Heart right ventricle (tissue), 16 donors: Measurements from ENCODE around the gene ITIH5. TPM values are rescaled to one million over a fixed set of nuclear protein-coding genes. Genes with fewer than 3 reads are reported as not detected.

ENCODE experiments used
- ATAC-seq, 8 donors: fragments of 200-7000 bp; cut with Tn5 transposase; one replicate each; pipeline ENCODE4 v1.9.1; 2020; ENCODE audit warnings: mild to moderate bottlenecking in 8 of 8, moderate library complexity in 8 of 8, moderate number of reproducible peaks in 1 of 8
- DNase-seq, 2 donors: peaks; one replicate each; pipeline ENCODE4 v3.0.0-alpha.2; 2020
- H3K27ac ChIP-seq, 10 donors: fragments of 200-600 bp; sonication (generic) in 2 of 10; one replicate each; pipeline versions ENCODE4 v1.5.0 to v1.8.0; 2020 to 2022; ENCODE audit warnings: mild to moderate bottlenecking in 3 of 10
- H3K27me3 ChIP-seq, 7 donors: fragments of 200-600 bp; one replicate each; pipeline ENCODE4 v1.8.0; 2021 to 2022; ENCODE audit warnings: mild to moderate bottlenecking in 2 of 7
- H3K36me3 ChIP-seq, 9 donors: fragments of 200-600 bp; sonication (generic) in 1 of 9; one replicate each; pipeline versions ENCODE4 v1.5.0 to v1.8.0; 2020 to 2022; ENCODE audit warnings: mild to moderate bottlenecking in 2 of 9
- H3K4me1 ChIP-seq, 9 donors: fragments of 200-600 bp; sonication (generic) in 1 of 9; one replicate each; pipeline versions ENCODE4 v1.5.0 to v1.8.0; 2020 to 2022; ENCODE audit warnings: mild to moderate bottlenecking in 4 of 9
- H3K4me3 ChIP-seq, 10 donors: fragments of 200-600 bp; sonication (generic) in 2 of 10; one replicate each; pipeline versions ENCODE4 v1.5.0 to v1.8.0; 2020 to 2022; ENCODE audit warnings: mild to moderate bottlenecking in 7 of 10, moderate library complexity in 2 of 10
- H3K9me3 ChIP-seq, 11 donors: fragments of 200-600 bp in 10 of 11; sonication (generic) in 2 of 11; one replicate each; pipeline versions ENCODE4 v1.5.0 to v1.8.0; 2013 to 2022; ENCODE audit warnings: mild to moderate bottlenecking in 2 of 11, control low read depth in 1 of 11, moderate library complexity in 1 of 11
- WGBS, 2 donors: extraction: QIAGEN DNeasy Blood & Tissue Kit; methylation state at CpG; one replicate each; pipeline ENCODE4 v1.1.7; 2013; ENCODE audit warnings: inconsistent platforms in 1 of 2; 5-methylcytosine and 5-hydroxymethylcytosine counted together
- intact Hi-C, 10 donors: fragments of 100-400 bp; cut with DNase I; formaldehyde crosslinking; loops; one replicate each; pipeline versions ENCODE4 v1.11.1 to v1.14.2; 2022
- polyA plus RNA-seq, 2 donors: library from polyadenylated mRNA; stranded (reverse); fragments of 200-250 nt; gene quantifications; one replicate each; pipeline ENCODE4 v1.2.3, GENCODE V29; 2013
- total RNA-seq, 10 donors: library from RNA; stranded (reverse); fragmentation: NEBNext Ultra II Directional in 3 of 10; extraction: Animal tissue kit (Norgen Biotek cat#: 25700) in 3 of 10; gene quantifications; one replicate each; pipeline versions ENCODE4 v1.2.1 to v1.2.4, GENCODE V29; 2021 to 2023
- TF ChIP-seq, protein P1 (sequence below), 9 donors: fragments of 200-600 bp; sonication (generic) in 2 of 9; IDR thresholded peaks; one replicate each; pipeline versions ENCODE4 v1.5.0 to v1.8.0; 2021 to 2022; ENCODE audit warnings: antibody characterized with exemption in 9 of 9, mild to moderate bottlenecking in 5 of 9, moderate library complexity in 1 of 9
- donor health status: Arrhythmogenic right ventricular cardiomyopathy.
- donor health status: ischemic (EF 13 %, LVEDD 7.1; RV severe dilation, severe dysfunction).
- donor health status: healthy with polysubstance abuse.
- donor health status: DM: no; HTN: yes; CAD: no.
- donor health status: DM: no; HTN: no; CAD: no.
- donor health status: ischemic (EF 25% LVEDD 6.9; RV normal size, moderate dysfunction).
- donor health status: ischemic (EF 25% LVEDD 5.7; RV mildly dilated, moderate dysfunction).
- donor health status: healthy.
- donor health status: DM: yes; HTN: yes; CAD: no.
- donor health status: Ischemic cardiomyopathy.
- donor health status: ischemic (EF 35%, LVEDD 5.7; RV mildly dilated, moderate dysfunction).
- donor health status: nonischemic (EF 11% LVEDD 7.7; RV severe dilation, severe dysfunction).
- donor health status: DM: yes; HTN: yes; CAD: no.
- donor health status: PGD.
- donor health status: ischemic (EF 29% LVEDD 5.4; RV normal size, mild dysfunction).
- donor health status: nonischemic (EF 23%, LVEDD 6.1; RV moderate dilation, normal function).

The ITIH5 gene
- total and polyA plus RNA-seq, 12 donors, result 2.8 to 21.3 (median 12.2) TPM

GRCh38 chr10:7587865-7588188 is 78.9 kb downstream of the ITIH5 start:
- Histone ChIP-seq H3K27ac (no peak overlapping the region), H3K4me1 (peaks cover 0 to 5% (median 4%) of the 10 kb centered on the region in 9 donors), H3K4me3 (no peak overlapping the region), H3K9me3 (no peaks in the 10 kb centered on the region), H3K27me3 (no peaks in the 10 kb centered on the region), H3K36me3 (peaks cover 0 to 19% (median 0%) of the 10 kb centered on the region in 9 donors)
- ATAC-seq (no peak), DNase-seq (no peak)
- WGBS, 2 donors, result 88 to 96% methylated on average over 6 of the region's 6 CpGs
- intact Hi-C loops, result no loop called here
- TF ChIP-seq, protein P1, sequence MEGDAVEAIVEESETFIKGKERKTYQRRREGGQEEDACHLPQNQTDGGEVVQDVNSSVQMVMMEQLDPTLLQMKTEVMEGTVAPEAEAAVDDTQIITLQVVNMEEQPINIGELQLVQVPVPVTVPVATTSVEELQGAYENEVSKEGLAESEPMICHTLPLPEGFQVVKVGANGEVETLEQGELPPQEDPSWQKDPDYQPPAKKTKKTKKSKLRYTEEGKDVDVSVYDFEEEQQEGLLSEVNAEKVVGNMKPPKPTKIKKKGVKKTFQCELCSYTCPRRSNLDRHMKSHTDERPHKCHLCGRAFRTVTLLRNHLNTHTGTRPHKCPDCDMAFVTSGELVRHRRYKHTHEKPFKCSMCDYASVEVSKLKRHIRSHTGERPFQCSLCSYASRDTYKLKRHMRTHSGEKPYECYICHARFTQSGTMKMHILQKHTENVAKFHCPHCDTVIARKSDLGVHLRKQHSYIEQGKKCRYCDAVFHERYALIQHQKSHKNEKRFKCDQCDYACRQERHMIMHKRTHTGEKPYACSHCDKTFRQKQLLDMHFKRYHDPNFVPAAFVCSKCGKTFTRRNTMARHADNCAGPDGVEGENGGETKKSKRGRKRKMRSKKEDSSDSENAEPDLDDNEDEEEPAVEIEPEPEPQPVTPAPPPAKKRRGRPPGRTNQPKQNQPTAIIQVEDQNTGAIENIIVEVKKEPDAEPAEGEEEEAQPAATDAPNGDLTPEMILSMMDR (IDR thresholded peaks at IDR 0.05), result no peak

GRCh38 chr10:7587168-7587864 is 79.5 kb downstream of the ITIH5 start:
- peaks cover 0 to 22% (median 0%) of the 10 kb centered on the region in 9 donors for H3K36me3 ChIP-seq
- no peaks in the 10 kb centered on the region for H3K9me3 ChIP-seq
- no peak overlapping the region for H3K27ac ChIP-seq
- TF ChIP-seq, protein P1 (IDR thresholded peaks at IDR 0.05), result no peak
- peaks cover 0 to 3% (median 0%) of the 10 kb centered on the region in 9 donors for H3K4me1 ChIP-seq
- no peak for ATAC-seq
- 81 to 87% methylated on average over 13 of the region's 13 CpGs for WGBS, 2 donors
- no peak for DNase-seq
- H3K4me3 ChIP-seq, result no peak overlapping the region
- no peaks in the 10 kb centered on the region for H3K27me3 ChIP-seq
- intact Hi-C loops, result no loop called here

DNA sequence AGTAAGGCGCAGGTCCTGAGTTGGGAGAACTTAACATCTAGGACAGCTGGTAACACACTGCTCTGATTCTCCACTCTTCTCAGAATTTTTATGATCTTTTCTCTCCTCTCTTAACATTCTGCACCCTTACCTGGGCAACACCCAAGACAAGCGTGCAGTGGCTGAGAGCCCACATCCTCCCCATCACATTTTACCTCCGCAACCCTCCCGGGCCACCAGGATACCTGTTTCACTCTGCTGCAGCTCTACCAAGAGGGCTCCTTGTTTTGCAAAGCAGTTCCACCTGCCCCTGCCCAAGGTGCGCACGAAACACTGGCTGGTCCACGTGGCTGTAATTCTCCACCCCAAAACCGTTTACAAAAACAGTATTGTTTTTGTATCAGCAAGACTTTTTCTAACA is 81.5 kb downstream of the ITIH5 start:
- Histone ChIP-seq H3K9me3 (no peaks in the 10 kb centered on the region), H3K4me1 (peaks cover 0 to 3% (median 0%) of the 10 kb centered on the region in 9 donors), H3K36me3 (peaks cover 0 to 22% (median 0%) of the 10 kb centered on the region in 9 donors), H3K27ac (no peak overlapping the region), H3K27me3 (no peaks in the 10 kb centered on the region), H3K4me3 (no peak overlapping the region)
- TF ChIP-seq, protein P1 (IDR thresholded peaks at IDR 0.05), result no peak
- intact Hi-C loops, result no loop called here
- 85 to 92% methylated on average over 8 of the region's 8 CpGs for WGBS, 2 donors
- DNase-seq (no peak), ATAC-seq (no peak)

DNA sequence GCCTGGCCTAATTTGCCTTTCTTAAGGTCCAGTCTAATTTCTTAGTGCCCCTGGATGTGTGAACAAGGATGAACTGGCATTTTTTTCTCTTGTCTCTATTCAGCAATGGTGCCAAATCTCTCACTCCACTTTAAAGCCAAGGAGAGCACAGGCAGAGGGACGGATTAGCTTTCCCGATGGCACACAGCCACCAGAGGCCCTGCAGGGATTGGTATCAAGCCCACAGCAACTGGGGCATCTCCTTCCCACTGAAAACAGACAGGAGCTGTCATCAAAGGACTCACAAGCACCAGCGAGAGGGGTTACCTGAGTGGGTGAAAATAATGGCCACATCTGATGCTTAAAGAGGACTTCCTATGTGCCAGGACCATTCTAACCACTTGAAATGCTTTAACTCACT is 83.1 kb downstream of the ITIH5 start:
- H3K9me3 ChIP-seq, result no peaks in the 10 kb centered on the region
- H3K36me3 ChIP-seq, result peaks cover 0 to 32% (median 0%) of the 10 kb centered on the region in 9 donors
- H3K4me1 ChIP-seq, result peaks cover 0 to 3% (median 0%) of the 10 kb centered on the region in 9 donors
- 42 to 57% methylated on average over 3 of the region's 3 CpGs for WGBS, 2 donors
- TF ChIP-seq, protein P1 (IDR thresholded peaks at IDR 0.05), result no peak
- H3K27ac ChIP-seq, result no peak overlapping the region
- H3K4me3 ChIP-seq, result no peak overlapping the region
- peak in 6 of 8 donors; percentile 39 to 73 (median 51) for ATAC-seq
- intact Hi-C loops, result no loop called here
- DNase-seq, result peak; percentile 29 to 35
- no peaks in the 10 kb centered on the region for H3K27me3 ChIP-seq
